Stimulated activated CD8-positive, alpha-beta memory T cell treated with anti-CD3 and anti-CD28 coated beads, Interleukin-7, amount 100 ng/mL, for 1 hour (primary cell): ENCODE data around the gene BRAF.
"Not testable (repeated sequence)": the region's sequence is repeated elsewhere in the genome, so short reads cannot be mapped to it uniquely, and the experiment has no call there.

Experiments
- DNase-seq, 2 donors: peaks; one replicate each; pipeline ENCODE4 v3.0.0-alpha.2; 2020; ENCODE audit warnings: low read depth in 2 of 2

The BRAF gene

GRCh38 chr7:140877249-140877524 is 47.5 kb downstream of the BRAF start:
- no peak for DNase-seq

DNA sequence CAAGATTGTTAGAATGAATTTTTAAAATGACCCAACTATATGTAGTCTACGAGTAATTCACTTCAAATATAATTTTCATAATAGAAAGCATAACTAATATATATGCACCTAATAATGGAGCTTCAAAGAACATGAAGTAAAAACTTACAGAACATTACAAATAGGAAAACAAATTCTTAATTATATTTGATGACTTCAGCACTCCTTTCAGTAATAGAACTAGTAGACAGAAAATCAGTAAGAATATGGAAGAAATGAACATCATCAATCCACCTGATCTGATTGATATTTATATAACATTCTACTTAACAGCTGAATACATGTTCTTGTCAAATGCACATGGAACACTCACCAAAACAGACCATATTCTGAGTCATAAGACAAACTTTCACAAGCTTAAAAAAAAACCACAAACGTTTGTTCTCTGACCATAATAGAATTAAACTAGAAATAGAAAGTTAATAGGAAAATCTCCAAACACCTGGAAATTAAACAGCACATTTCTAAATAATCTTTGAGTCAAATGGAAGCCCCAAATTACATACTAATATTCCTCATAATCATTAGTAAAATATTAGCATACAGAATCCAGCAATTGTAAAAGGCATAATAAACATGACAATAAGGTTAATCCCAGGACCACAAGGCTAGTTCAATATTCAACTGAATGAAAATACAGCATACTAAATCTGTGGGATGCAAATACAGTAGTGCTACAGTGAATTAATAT is 48.0 kb downstream of the BRAF start:
- DNase-seq: no peak

DNA sequence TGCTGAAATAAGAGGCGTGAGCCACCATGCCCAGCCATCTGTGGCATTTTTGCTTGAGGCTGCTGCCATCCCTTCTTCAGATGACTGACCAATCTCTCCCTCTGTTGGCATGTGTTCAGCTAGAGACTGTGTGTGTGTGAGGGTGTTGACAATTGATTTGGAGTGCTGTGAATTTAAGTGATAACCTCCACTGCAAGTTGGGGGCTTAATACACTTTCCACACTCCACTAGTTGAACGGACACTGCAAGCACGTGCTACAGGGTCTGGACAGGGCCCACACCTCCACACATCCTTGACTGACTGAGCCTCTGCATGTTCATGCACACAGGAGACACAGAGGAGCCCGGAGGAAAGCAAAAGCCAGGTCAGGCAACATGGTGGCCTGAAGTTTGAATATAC is 51.3 kb downstream of the BRAF start:
- no peak for DNase-seq

- DNase-seq: no peak
Measured at GRCh38 chr7:140870003-140870402, 54.7 kb downstream of the BRAF start.

- no peak for DNase-seq
Measured at GRCh38 chr7:140869430-140869829, 55.3 kb downstream of the BRAF start.

GRCh38 chr7:140867467-140868462 is 57.0 kb downstream of the BRAF start:
- DNase-seq: no peak

DNA sequence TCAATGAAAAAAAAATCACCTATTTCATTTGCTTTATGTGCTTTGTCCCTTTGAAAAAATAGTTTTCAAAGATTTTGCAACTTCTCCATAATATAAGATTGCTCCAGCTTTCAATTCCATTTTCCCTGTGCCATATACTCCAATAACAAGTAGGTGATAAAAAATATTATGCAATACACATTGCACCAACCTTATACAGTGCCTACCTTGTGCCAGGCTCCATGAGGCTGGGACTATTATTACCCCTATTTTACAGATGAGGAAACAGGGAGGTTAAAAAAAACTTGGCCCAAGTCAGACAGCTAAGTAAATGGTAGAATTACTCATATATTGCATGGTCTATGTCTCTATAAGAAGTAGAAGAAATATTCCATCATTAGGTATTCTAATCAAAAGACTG is 57.8 kb downstream of the BRAF start:
- DNase-seq: no peak

GRCh38 chr7:140864732-140865131 is 60.0 kb downstream of the BRAF start:
- DNase-seq: no peak

DNA sequence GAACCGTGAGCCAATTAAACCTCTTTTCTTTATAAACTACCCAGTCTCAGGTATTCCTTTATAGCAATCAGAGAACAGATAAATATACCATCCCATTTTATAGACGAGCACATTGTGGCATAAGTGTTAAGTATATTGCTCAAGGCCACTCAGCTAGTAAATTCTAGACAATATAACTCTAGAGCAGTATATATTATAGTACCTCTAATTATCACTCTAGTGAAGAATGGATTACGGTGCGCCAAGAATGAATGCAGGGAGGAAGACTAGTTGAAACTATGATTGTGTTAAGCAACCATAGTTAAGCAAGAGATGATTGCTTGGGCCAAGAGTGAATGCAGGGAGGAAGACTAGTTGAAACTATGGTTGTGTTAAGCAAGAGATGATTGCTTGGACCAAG is 60.9 kb downstream of the BRAF start:
- no peak for DNase-seq

DNA sequence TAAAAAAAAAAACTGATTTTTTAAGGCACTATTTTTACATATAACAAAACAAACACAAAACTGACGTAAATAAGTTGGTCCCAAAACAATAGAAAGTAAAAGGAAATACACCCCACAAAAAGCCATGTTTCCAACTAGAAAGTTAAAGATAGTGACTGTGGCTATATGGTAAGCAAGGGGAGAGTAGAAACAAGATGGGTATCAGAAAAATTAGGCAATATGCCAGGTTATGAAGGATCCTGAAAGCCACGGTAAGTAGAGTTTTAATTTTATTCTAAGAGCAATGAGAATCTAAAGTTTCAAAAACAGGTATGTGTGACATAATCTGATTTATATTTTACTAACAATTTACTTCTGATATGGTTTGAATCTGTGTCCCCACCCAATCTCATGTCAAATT is 61.5 kb downstream of the BRAF start:
- no peak for DNase-seq

DNA sequence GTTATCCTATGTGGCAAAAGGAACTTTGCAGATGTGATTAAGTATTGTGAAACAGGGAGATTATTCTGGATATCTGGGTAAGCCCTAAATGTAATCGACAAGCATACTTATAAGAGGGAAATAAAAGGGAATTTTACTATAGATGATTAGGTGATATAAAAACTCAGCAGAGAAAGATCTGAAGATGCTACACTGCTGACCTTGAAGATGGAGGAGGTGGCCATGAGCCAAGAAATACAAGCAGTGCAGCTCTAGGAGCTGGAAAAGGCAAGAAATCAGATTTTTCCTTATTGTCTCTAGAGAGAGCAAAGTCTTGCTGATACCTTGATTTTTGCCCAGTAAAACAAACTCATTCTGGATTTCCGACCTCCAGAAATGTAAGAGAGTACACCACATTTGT is 67.7 kb downstream of the BRAF start:
- DNase-seq: no peak

DNA sequence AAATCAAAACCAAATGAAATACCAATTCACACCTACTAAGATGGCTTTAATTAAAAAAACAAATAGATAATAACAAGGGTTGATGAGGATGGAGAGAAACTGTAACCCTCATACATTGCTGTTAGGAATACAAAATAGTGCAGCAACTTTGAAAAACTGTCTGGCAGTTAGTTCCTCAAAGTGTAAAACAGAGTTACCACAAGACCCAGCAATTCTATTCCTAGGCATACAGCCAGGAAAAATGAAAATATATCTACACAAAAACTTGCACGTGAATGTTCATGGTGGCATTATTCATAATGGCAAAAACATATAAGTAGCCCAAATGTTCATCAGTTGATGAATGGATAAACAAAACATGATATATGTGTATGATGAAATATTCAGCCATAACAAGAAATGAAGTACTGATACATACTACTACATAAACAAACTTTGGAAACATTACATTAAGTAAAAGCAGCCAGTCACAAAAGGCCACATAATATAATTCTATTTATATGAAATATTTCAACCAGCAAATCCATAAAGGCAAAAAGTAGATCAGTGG is 83.5 kb downstream of the BRAF start:
- DNase-seq: no peak

DNA sequence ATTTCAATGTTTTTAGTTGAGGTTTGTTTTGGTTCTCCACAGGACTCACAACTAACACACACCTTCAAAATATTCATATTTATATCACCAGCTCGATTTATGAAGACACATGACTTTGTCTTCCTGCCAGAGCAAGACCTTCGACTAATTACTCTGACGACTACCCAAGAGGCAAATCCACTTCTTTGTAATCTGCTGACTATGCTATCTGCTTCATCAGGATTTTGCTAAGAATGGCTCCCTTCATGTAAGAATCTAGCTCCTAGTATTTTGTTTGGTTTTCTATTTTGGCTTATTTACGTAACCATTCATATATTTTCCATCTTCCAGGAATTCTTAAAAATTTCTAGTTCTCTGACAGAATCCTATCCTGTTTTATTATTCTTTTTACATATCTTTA is 93.0 kb downstream of the BRAF start:
- DNase-seq: no peak

DNA sequence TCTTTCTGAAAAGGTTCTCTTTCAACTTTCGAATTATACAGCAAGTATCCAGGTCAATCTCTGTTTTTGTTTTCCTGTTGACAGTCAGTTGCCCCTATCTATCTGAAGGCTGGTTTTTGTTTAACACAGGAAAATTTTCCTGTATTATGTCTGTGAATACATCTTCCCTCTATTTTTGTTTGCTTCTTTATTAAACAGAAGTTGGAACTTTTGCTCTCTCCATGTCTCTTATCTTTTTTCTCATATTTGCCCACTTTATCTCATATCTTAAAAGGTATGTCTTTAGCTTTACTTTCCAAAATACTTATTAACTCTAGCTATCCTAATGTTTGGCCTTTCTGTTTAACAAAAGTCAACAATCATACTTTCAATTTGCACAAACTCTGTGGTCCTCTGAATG is 95.0 kb downstream of the BRAF start:
- no peak for DNase-seq

DNA sequence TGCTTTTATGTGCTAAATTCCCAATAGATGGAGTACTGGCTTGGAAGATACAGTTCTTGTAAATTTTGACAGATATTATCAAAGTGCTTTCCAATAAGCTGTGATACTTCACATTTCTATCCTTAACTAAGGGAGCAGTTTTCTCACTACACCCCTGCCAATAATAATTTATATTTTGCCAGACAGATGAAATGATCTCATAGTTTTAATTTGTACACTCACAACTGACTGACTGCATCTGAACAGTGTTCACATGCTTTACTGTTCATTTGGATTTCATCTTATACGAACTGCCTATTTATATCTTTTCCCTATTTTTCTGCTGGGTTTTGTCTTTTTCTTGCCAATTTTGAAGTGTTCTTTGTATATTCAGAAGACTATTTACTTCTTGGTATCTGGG is 96.0 kb downstream of the BRAF start:
- no peak for DNase-seq

GRCh38 chr7:140817383-140817782 is 107.3 kb downstream of the BRAF start:
- DNase-seq: not testable (repeated sequence)

DNA sequence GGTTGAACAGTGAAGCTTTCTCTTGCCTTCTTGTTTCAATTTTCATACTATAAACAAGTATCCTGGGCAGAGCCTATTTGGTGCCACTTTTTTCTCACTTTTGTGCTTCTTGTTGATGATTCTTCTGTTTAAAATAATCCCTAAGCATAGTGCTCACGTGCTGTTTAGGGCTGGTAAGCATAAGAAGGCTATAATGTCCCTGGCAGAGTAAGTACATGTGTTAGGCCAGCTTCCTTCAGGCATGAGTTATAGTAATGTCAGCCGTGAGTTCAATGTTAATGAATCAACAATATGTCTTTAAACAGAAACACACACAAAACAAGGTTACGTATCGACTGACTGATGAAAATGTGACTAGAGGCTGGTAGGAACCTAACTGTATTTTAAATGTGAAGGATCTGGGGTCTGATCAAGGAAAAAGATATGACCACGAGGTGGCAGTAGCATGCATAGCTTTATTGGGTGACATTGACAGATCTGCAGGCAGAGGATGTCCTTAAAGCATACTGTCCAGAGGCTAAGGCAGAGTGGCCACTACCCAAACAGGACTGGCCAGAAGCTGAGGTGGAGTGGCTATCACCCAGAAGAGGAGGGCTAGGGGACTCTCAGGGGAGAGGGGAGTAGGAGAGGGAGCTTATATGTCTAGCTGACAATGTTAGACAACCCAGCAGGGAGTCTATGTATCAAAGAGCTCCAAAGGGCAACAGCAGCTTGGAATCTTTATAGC is 113.7 kb downstream of the BRAF start:
- peak; percentile 17 to 35 for DNase-seq

DNA sequence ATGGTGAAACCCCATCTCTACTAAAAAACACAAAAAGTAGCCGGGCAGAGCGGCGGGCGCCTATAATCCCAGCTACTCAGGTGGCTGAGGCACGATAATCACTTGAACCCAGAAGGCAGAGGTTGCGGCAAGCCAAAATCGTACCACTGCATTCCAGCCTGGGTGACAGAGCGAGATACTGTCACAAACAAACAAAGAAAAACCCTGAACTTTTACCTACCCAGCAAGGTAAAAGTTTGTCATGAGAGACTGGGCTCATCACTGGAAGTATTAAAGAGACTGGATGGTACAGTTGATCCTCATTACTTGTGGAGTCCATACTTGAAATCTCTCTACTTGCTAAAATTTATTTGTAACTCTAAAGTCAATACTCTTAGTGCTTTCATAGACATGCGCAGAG is 114.3 kb downstream of the BRAF start:
- no peak for DNase-seq

DNA sequence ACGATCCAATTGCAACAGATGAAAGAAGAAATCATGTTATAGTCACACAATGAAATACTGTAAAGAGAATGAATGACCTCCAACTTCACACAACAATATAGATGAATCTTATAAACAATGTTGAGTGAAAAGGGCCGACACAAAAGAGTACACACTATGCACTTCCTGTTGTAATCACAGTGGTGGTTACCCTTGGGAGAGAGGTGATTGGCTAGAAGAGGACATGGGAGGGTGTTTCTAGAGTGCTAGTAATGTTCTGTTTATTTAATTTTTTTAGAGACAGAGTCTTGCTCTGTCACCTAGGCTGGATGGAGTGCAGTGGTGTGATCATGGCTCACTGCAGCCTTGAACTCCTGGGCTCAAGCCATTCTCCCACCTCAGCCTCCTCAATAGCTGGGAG is 145.8 kb downstream of the BRAF start:
- DNase-seq: no peak

- DNase-seq: no peak
Measured at GRCh38 chr7:140778568-140778967, 146.2 kb downstream of the BRAF start.

- no peak for DNase-seq
Measured at GRCh38 chr7:140774371-140774770, 150.4 kb downstream of the BRAF start.

- no peak for DNase-seq
Measured at GRCh38 chr7:140773104-140773503, 151.6 kb downstream of the BRAF start.
